ENCODE measurements around the gene CAMKK2.

DNA sequence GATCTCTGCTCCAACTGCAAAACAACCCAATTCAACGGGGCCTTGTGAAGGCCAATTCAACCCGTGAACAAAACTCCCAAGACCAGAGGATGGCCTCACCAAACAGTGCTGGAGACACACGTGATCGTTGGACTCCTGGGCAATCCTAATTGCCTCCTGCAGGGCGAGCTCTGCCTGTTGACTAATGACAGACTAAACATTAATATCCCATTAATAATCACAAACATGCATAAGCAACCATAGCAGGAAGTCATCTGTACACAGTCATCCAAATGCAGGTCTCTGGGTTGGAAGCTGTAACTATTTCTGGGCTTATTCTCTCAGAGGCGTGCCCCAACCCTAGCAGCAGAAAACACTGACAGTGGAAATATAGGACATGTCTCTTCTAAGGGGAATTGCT, 34.7 kb upstream of the CAMKK2 start:
- no peak for TF ChIP-seq ELF4 (IDR thresholded peaks at IDR 0.05)
- no peak for TF ChIP-seq SP1 (IDR thresholded peaks at IDR 0.05)
- TF ChIP-seq ZNF384 (IDR thresholded peaks at IDR 0.05) = no peak
- TF ChIP-seq HDGF (IDR thresholded peaks at IDR 0.05; ENCODE audit: borderline replicate concordance) = no peak
- no peak for TF ChIP-seq ARNT (IDR thresholded peaks at IDR 0.05)
- TF ChIP-seq FOXA1 (IDR thresholded peaks at IDR 0.05) = no peak
- TF ChIP-seq NFRKB (IDR thresholded peaks at IDR 0.05) = no peak
- no peak for TF ChIP-seq FOXK2 (IDR thresholded peaks at IDR 0.05)
- no peak for TF ChIP-seq FOXM1 (IDR thresholded peaks at IDR 0.05; ENCODE audit: borderline replicate concordance)
- TF ChIP-seq SUZ12 (IDR thresholded peaks at IDR 0.05) = no peak

All from HEK293T (cell line).